ENCODE results near the gene KCNK2. TPM values are rescaled to one million over a fixed set of nuclear protein-coding genes. Genes with fewer than 3 reads are reported as not detected.

KCNK2 gene
- total RNA-seq, 1 experiment from 2014 or later = 0.18 TPM

GRCh38 chr1:215273838-215274516 lies 191.4 kb downstream of the KCNK2 start:
- Mint-ChIP-seq H3K9me3 (ENCODE audit: unreplicated experiment) (no peaks in the 10 kb centered on the region), H3K27me3 (ENCODE audit: insufficient read depth, unreplicated experiment) (peaks cover 11% of the 10 kb centered on the region), H3K36me3 (ENCODE audit: insufficient read depth, unreplicated experiment) (no peaks in the 10 kb centered on the region), H3K4me1 (ENCODE audit: low read depth, unreplicated experiment) (no peaks in the 10 kb centered on the region), H3K4me3 (ENCODE audit: unreplicated experiment) (no peak overlapping the region), H3K27ac (ENCODE audit: unreplicated experiment) (no peak overlapping the region)
- Histone ChIP-seq H3K27me3 (replicated peaks; ENCODE audit: control insufficient read depth, insufficient read depth, low read length) (no peaks in the 10 kb centered on the region), H3K4me3 (ENCODE audit: low read depth, low read length) (no peak overlapping the region), H3K9me3 (no peaks in the 10 kb centered on the region), H3K36me3 (ENCODE audit: control insufficient read depth, insufficient read depth, low read length) (no peaks in the 10 kb centered on the region), H3K4me1 (no peaks in the 10 kb centered on the region)
- no peak for TF ChIP-seq CTCF (IDR thresholded peaks at IDR 0.05; ENCODE audit: insufficient read depth in 1 of 2, low read depth in 1 of 2, low read length in 1 of 2, severe bottlenecking in 1 of 2, unreplicated experiment in 1 of 2)
- no TSS peak for BruUV-seq (replicated peaks)
- ChIA-PET CTCF (no interaction called here), POLR2A (no interaction called here)
- intact Hi-C loops (cut with micrococcal nuclease; ENCODE audit: unreplicated experiment) = no loop called here
- no peak for DNase-seq

DNA sequence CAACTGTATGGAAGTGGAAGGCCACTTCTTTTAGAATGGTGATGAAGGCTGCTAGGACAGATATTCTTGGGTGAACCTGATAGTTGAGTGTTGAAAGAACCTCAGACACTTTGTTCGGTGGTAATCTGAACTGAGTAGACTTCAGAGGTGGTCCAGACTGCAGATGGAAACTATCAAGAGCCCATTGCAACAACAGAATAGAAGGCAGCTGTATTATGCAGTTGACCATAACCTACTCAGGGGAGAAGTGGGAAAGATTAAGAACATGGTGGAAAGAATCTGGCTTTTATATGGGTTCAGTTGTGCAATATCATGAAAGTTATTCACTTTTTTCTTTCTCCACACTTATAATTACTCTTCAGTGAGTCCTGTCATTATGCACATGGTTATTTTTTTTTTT lies 194.0 kb downstream of the KCNK2 start:
- H3K4me3 Mint-ChIP-seq (ENCODE audit: unreplicated experiment) = no peak overlapping the region

DNA sequence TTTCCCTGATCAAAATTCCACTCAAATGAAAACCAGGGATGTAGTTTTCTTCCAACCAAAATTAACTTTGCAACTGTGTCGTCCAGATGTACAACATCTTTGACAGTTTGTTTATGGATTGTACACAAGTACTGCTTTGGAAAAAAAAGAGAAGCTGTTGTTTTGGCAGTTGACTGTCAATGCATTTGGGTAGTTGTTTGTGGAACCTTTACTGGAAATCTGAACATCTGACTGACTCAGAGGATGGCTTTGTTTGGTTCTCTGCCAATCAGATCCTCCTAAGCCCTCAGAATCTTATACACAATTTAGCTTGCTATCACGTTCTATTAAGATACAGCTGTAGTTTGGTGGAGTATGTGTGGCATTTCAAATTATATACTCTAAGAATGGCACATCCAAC lies 195.0 kb downstream of the KCNK2 start:
- no peak overlapping the region for H3K4me3 Mint-ChIP-seq (ENCODE audit: unreplicated experiment)
- ChIA-PET CTCF (no interaction called here), POLR2A (no interaction called here)
- no peaks in the 10 kb centered on the region for H3K9me3 ChIP-seq
- DNase-seq = no peak
- no peaks in the 10 kb centered on the region for H3K36me3 ChIP-seq (ENCODE audit: control insufficient read depth, insufficient read depth, low read length)
- no TSS peak for BruUV-seq (replicated peaks)
- H3K27me3 ChIP-seq (replicated peaks; ENCODE audit: control insufficient read depth, insufficient read depth, low read length) = no peaks in the 10 kb centered on the region
- peaks cover 12% of the 10 kb centered on the region for H3K27me3 Mint-ChIP-seq (ENCODE audit: insufficient read depth, unreplicated experiment)
- H3K4me1 ChIP-seq = no peaks in the 10 kb centered on the region
- no peaks in the 10 kb centered on the region for H3K9me3 Mint-ChIP-seq (ENCODE audit: unreplicated experiment)
- H3K27ac Mint-ChIP-seq (ENCODE audit: unreplicated experiment) = no peak overlapping the region
- no peak overlapping the region for H3K4me3 ChIP-seq (ENCODE audit: low read depth, low read length)
- H3K36me3 Mint-ChIP-seq (ENCODE audit: insufficient read depth, unreplicated experiment) = no peaks in the 10 kb centered on the region
- no peak for TF ChIP-seq CTCF (IDR thresholded peaks at IDR 0.05; ENCODE audit: insufficient read depth in 1 of 2, low read depth in 1 of 2, low read length in 1 of 2, severe bottlenecking in 1 of 2, unreplicated experiment in 1 of 2)
- no peaks in the 10 kb centered on the region for H3K4me1 Mint-ChIP-seq (ENCODE audit: low read depth, unreplicated experiment)
- intact Hi-C loops (cut with micrococcal nuclease; ENCODE audit: unreplicated experiment) = no loop called here

More for the DNA sequence above, 194.0 kb downstream of the KCNK2 start:
- no peak overlapping the region for H3K4me3 ChIP-seq (ENCODE audit: low read depth, low read length)
- POLR2A ChIA-PET = no interaction called here
- no peak for DNase-seq
- intact Hi-C loops (cut with micrococcal nuclease; ENCODE audit: unreplicated experiment) = no loop called here
- H3K36me3 ChIP-seq (ENCODE audit: control insufficient read depth, insufficient read depth, low read length) = no peaks in the 10 kb centered on the region
- Mint-ChIP-seq H3K36me3 (ENCODE audit: insufficient read depth, unreplicated experiment) (no peaks in the 10 kb centered on the region), H3K9me3 (ENCODE audit: unreplicated experiment) (no peaks in the 10 kb centered on the region), H3K27me3 (ENCODE audit: insufficient read depth, unreplicated experiment) (peaks cover 7% of the 10 kb centered on the region), H3K27ac (ENCODE audit: unreplicated experiment) (no peak overlapping the region), H3K4me1 (ENCODE audit: low read depth, unreplicated experiment) (no peaks in the 10 kb centered on the region)
- H3K27me3 ChIP-seq (replicated peaks; ENCODE audit: control insufficient read depth, insufficient read depth, low read length) = no peaks in the 10 kb centered on the region
- no TSS peak for BruUV-seq (replicated peaks)
- H3K4me1 ChIP-seq = no peaks in the 10 kb centered on the region
- TF ChIP-seq CTCF (IDR thresholded peaks at IDR 0.05; ENCODE audit: insufficient read depth in 1 of 2, low read depth in 1 of 2, low read length in 1 of 2, severe bottlenecking in 1 of 2, unreplicated experiment in 1 of 2) = no peak
- CTCF ChIA-PET = no interaction called here
- no peaks in the 10 kb centered on the region for H3K9me3 ChIP-seq
